Stimulated activated CD8-positive, alpha-beta memory T cell treated with anti-CD3 and anti-CD28 coated beads, Interleukin-15, amount 100 ng/mL, for 48 hours (primary cell): Measurements from ENCODE around the gene KCNIP1.

ENCODE experiments used
- DNase-seq, 2 donors: peaks; one replicate each; pipeline ENCODE4 v3.0.0-alpha.2; 2020; ENCODE audit warnings: low read depth in 2 of 2

The KCNIP1 gene

GRCh38 chr5:170781946-170782345, 278.1 kb downstream of the KCNIP1 start:
- no peak for DNase-seq

GRCh38 chr5:170782438-170782837, 278.6 kb downstream of the KCNIP1 start:
- DNase-seq: no peak

DNA sequence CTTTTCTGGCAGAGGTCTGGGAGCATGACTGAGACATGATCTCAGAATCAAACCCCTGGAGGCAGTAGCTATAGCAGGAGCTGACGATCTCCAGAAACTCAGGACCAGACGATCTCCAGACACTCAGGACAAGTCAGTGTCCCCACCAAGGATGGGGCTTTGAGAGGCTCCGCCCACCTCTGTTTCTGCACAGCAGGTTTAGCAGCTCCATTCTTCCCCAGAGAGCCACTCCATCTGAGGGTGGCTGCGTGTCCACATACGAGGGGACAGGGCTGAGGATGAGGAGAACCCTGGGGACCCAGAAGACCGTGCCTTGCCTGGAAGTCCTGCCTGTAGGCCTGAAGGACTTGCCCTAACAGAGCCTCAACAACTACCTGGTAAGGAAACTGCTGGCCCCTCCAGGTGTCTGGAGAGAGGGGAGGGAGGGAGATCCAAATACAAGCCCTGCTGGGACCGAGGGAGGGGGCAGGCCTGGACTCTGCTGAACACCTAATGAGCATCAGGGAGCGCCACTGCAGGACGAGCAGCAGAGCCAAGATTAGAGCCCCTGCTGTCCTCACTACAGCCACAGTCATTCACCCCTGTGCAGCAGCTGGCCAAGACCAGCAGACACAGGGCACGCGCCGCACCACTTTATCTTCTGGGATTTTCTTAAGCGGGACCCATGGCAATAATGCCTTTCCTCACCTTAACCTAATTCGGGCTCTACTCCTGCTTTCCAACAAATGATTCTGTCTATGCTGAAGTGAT, 279.9 kb downstream of the KCNIP1 start, which contains the start of gene GABRP:
Gene GABRP, plus strand, starts transcription at position 228 of the 750 bp plus-strand sequence. CDS start 4,891 bp downstream, outside the sequence.
- DNase-seq: no peak

DNA sequence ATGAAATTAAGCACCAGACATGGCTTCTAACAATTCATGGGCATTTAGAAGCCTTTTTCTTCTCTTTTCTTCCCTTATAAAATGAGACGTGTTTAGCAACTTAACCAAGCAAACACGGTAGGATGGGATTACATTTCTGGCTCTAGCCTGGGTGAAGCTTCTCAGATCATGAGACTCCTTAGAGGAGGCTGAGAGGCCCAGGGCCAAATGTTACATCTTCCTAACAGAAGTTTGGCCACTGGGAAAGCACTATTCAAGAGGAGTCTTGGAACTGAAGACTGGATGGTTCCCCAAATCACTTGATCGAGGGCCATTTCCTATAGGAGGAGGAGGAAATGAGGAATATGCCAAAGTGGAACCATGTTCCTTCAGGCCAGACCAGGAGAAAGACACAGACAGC, 281.6 kb downstream of the KCNIP1 start:
- no peak for DNase-seq
